Heart left ventricle (tissue), 13 donors: ENCODE measurements around the gene OSBP2.
"Not testable (repeated sequence)": the region's sequence is repeated elsewhere in the genome, so short reads cannot be mapped to it uniquely, and the experiment has no call there.

ENCODE experiments used
- POLR2A ChIP-seq, 2 donors: fragments of 450-650 bp; IDR thresholded peaks; one replicate each; pipeline ENCODE4 v1.6.1; 2017; ENCODE audit warnings: antibody characterized with exemption in 2 of 2, mild to moderate bottlenecking in 2 of 2, moderate library complexity in 2 of 2
- TF ChIP-seq, protein P1 (sequence below), 12 donors: fragments of 200-600 bp; sonication (generic) in 4 of 12; IDR thresholded peaks; one replicate each; pipeline versions ENCODE4 v1.5.0 to v1.8.0; 2018 to 2022; ENCODE audit warnings: antibody characterized with exemption in 12 of 12, mild to moderate bottlenecking in 5 of 12
- donor health status: ischemic (EF 13 %, LVEDD 7.1; RV severe dilation, severe dysfunction).
- donor health status: DM: no; HTN: yes; CAD: no.
- donor health status: DM: no; HTN: no; CAD: no.
- donor health status: ischemic (EF 25% LVEDD 6.9; RV normal size, moderate dysfunction).
- donor health status: ischemic (EF 25% LVEDD 5.7; RV mildly dilated, moderate dysfunction).
- donor health status: ischemic (EF 35%, LVEDD 5.7; RV mildly dilated, moderate dysfunction).
- donor health status: nonischemic (EF 11% LVEDD 7.7; RV severe dilation, severe dysfunction).
- donor health status: DM: yes; HTN: yes; CAD: no.
- donor health status: PGD.
- donor health status: ischemic (EF 29% LVEDD 5.4; RV normal size, mild dysfunction).
- donor health status: nonischemic (EF 23%, LVEDD 6.1; RV moderate dilation, normal function).

DNA sequence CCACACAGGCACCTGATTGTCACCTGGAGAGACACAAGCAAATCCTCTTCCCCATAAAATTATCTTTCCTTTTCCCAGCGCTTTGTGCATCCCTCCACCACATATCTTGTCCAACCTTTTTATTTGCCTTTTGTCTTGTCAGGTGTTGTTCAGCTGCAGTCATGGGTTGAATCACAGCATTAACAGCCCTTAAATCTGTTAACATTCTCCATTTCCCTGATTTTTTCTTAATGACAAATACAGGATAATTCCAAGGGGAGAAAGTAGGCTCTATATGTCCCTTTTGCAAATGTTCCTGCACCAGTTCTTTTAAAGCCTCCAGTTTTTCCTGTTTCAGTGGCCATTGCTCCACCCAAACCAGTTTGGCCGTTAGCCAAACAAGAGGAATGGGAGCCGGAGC, 18.1 kb upstream of the OSBP2 start:
- TF ChIP-seq, protein P1, sequence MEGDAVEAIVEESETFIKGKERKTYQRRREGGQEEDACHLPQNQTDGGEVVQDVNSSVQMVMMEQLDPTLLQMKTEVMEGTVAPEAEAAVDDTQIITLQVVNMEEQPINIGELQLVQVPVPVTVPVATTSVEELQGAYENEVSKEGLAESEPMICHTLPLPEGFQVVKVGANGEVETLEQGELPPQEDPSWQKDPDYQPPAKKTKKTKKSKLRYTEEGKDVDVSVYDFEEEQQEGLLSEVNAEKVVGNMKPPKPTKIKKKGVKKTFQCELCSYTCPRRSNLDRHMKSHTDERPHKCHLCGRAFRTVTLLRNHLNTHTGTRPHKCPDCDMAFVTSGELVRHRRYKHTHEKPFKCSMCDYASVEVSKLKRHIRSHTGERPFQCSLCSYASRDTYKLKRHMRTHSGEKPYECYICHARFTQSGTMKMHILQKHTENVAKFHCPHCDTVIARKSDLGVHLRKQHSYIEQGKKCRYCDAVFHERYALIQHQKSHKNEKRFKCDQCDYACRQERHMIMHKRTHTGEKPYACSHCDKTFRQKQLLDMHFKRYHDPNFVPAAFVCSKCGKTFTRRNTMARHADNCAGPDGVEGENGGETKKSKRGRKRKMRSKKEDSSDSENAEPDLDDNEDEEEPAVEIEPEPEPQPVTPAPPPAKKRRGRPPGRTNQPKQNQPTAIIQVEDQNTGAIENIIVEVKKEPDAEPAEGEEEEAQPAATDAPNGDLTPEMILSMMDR (IDR thresholded peaks at IDR 0.05): not testable (repeated sequence)
- not testable (repeated sequence) for TF ChIP-seq POLR2A (IDR thresholded peaks at IDR 0.05)
